HG02678 (cell line): ENCODE data around the gene ILF3.
"Not testable (repeated sequence)": the region's sequence is repeated elsewhere in the genome, so short reads cannot be mapped to it uniquely, and the experiment has no call there.

Experiments
- ATAC-seq: cut with Tn5 transposase; IDR thresholded peaks from one replicate; pipeline ENCODE4 v1.9.1; 2021; ENCODE audit warnings: mild to moderate bottlenecking, moderate library complexity; ENCODE audit not compliant: unreplicated experiment

Gene ILF3

DNA sequence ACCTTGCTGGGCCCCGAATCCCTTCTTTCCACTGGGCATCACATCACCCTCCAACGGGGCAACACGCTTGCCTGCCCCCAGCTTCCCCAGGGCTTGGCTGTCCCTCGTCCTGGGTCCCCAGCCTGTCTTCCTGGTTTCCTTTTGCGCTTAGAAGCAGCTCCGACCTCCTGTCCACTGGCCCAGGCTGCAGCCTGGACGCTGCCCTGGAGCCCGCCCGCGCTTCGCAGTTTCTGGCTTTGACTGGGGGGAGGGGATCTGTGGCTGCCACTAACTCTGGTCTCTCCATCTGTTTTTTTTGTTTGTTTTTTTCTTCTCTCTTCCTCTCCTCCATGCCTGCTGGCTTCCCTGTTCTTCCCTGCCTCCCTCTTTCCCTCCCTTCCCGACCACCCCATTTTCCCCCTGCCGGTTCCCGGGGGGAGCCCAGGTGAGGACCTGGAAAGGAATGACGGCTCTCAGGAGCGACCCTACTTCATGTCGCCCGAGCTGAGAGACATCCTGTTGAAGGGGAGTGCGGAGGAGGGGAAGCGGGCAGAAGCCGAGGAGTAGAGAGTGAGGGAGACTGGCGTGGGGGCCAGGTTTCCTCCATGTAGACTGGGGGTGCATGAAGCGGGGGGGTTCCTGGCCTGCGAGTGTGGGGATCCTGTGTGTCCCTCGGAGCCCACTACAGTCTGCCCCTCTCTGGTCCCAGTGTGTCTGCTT lies 11.5 kb upstream of the ILF3 start:
- ATAC-seq = no peak

DNA sequence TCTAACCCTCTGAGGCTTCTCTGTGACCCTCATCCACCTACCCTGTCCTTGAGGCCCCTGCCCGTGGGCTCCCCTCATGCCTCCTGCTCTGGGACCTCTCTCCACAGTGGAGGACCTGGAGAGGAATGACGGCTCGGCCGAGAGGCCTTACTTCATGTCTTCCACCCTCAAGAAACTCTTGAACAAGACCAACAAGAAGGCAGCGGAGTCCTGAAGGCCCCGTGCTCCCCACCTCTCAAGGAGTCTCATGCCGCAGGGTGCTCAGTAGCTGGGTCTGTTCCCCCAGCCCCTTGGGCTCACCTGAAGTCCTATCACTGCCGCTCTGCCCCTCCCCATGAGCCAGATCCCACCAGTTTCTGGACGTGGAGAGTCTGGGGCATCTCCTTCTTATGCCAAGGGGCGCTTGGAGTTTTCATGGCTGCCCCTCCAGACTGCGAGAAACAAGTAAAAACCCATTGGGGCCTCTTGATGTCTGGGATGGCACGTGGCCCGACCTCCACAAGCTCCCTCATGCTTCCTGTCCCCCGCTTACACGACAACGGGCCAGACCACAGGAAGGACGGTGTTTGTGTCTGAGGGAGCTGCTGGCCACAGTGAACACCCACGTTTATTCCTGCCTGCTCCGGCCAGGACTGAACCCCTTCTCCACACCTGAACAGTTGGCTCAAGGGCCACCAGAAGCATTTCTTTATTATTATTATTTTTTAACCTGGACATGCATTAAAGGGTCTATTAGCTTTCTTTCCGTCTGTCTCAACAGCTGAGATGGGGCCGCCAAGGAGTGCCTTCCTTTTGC lies 10.8 kb upstream of the ILF3 start:
- no peak for ATAC-seq

DNA sequence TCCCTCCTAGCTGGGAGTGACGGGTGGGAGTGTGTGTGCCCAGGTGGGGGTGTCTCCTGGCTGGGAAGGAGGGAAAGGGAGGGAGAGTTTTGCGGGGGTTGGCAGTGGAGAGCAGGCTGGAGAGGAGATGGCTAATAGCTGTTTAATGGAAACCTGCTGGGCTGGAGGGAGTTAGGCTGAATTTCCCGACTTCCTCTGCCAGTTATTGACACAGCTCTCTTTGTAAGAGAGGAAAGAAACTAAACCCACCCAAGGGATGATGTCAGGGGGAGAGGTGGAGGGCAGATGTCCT lies 10.2 kb upstream of the ILF3 start:
- ATAC-seq = no peak

DNA sequence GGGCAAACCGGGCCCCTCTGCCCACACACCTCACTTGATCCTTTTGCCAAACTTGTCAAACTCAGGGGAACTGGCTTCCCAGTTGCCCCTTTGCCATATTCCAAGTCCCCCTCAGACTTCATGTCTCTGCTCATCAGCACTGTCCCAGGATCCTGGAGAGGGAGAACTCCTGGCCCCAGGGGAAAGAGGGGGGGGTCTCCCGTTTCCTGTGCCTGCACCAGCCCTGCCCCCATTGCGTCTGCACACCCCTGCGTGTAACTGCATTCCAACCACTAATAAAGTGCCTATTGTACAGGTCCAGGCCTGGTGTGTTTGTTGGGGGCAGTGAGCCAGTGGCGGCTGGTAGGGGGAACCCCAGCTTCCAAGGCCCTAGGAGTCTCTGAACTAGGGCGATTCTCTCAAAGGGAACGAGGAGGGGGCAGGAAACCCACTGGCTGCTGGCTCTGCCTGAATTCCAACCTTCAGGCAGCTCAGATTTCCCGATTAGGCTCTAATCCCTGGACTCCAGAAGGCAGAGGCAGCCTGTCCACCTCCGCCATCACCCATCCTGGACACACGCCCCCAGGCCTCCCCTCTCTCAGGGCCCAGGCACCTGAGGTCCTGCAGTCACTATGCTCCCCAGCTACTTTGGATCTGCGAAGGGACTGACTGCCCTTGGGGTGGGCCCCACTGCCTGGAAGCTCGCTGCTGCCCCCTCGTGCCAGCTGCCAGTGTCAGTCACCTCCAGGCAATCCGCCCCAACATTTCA lies 9.7 kb upstream of the ILF3 start:
- ATAC-seq = no peak

GRCh38 chr19:10646456-10647159 lies 7.5 kb upstream of the ILF3 start:
- ATAC-seq = no peak

- ATAC-seq = no peak
Measured at GRCh38 chr19:10648360-10648759, 5.8 kb upstream of the ILF3 start.

DNA sequence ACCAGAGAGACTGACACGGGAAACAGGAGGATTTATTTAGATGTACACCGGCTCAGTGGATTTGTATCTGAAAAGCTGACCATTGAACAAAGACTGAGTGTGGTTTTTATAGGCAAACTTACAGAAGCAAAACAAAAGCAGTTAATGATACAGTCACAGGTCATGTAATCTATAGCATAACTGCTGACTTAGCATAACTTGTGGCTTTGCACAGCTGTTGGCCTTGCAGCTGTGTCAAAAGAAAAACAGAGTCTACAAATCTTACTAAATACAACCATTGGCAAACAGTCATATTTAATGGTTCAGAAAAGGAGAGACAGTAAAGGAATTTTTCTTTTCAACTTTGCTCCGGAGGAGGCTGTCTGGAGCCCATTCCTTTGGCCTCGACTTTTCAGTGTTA lies 2.3 kb upstream of the ILF3 start:
- no peak for ATAC-seq

DNA sequence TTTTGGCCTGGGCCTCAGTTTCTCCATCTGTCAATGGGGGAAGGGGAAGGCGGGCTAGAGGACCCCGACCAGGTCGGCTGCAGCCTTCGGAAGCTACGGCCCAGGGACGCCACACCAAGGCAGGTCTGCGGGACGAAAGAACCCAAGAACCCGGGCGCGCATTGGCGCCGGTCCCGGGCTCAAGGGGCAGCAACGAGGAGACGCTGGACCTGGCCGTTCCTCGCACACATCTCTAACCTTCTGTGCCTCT lies 739 bp upstream of the ILF3 start:
- no peak for ATAC-seq

GRCh38 chr19:10654610-10655456 lies 687 bp downstream of the ILF3 start:
- ATAC-seq = peak; percentile 23

GRCh38 chr19:10655457-10656312 lies 1.5 kb downstream of the ILF3 start:
- ATAC-seq = no peak

GRCh38 chr19:10660346-10660745 lies 6.2 kb downstream of the ILF3 start:
- no peak for ATAC-seq

GRCh38 chr19:10661946-10662345 lies 7.8 kb downstream of the ILF3 start:
- ATAC-seq = no peak

GRCh38 chr19:10662384-10663251 lies 8.5 kb downstream of the ILF3 start:
- no peak for ATAC-seq

DNA sequence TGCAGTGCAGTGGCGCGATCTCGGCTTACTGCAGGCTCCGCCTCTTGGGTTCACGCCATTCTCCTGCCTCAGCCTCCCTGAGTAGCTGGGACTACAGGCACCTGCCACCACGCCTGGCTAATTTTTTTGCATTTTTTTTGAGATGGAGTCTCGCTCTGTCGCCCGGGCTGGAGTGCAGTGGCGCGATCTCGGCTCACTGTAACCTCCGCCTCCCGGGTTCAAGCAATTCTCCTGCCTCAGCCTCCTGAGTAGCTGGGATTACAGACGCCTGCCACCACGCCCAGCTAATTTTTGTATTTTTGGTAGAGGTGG lies 9.1 kb downstream of the ILF3 start:
- not testable (repeated sequence) for ATAC-seq

- no peak for ATAC-seq
Measured at GRCh38 chr19:10667867-10668266, 13.7 kb downstream of the ILF3 start.

GRCh38 chr19:10669246-10669645 lies 15.1 kb downstream of the ILF3 start:
- ATAC-seq = no peak

DNA sequence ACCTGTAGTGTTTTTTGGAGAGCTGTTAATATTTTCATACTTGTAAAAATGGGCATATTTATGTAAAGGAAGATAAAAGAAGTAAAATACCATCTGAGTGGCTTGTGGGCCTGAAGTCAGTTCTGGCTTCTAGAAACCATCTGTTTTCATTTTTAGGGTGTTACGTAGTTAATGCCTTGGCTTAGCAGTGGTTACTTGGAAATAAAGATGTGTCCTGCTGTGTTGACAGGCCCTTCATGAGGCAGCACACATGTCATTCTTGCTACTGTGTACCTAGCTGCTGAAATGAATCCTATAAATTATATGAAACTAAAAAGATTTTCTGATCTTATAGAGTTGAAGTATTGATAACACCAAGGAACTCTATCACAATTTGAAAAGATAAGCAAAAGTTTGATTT lies 16.0 kb downstream of the ILF3 start:
- no peak for ATAC-seq

DNA sequence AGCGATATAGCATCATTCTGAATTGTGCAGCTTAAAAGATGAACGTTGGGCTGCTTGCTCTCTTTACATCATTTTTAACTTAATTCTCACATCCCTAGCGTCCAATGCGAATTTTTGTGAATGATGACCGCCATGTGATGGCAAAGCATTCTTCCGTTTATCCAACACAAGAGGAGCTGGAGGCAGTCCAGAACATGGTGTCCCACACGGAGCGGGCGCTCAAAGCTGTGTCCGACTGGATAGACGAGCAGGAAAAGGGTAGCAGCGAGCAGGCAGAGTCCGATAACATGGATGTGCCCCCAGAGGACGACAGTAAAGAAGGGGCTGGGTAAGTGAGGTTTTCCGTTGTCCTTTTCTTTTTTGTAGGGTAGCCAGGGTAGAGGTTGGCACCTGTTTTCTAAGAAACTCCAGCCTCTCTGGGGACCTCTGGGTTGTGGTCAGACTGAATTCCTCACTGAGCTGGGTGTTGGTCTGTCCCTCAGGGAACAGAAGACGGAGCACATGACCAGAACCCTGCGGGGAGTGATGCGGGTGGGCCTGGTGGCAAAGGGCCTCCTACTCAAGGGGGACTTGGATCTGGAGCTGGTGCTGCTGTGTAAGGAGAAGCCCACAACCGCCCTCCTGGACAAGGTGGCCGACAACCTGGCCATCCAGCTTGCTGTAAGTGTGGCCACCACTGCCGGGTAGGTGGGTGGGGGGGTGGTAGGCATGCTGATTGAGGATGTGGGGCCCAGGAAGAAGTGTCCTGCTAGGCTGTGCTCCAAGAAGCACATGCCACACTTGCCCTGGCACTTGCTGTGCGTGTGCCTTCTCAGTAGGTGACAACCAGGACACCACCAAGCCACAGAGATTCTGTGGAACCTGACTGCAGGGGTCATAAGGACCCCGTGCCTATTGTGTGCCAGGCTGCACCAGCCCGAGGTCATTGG lies 17.0 kb downstream of the ILF3 start:
- no peak for ATAC-seq
